GM21576 (cell line): ENCODE data around the gene MAMDC2.

ENCODE experiments used
- ATAC-seq: cut with Tn5 transposase; IDR thresholded peaks from one replicate; pipeline ENCODE4 v1.9.1; 2021; ENCODE audit warnings: mild to moderate bottlenecking, moderate library complexity; ENCODE audit not compliant: unreplicated experiment

Gene MAMDC2, protein sequence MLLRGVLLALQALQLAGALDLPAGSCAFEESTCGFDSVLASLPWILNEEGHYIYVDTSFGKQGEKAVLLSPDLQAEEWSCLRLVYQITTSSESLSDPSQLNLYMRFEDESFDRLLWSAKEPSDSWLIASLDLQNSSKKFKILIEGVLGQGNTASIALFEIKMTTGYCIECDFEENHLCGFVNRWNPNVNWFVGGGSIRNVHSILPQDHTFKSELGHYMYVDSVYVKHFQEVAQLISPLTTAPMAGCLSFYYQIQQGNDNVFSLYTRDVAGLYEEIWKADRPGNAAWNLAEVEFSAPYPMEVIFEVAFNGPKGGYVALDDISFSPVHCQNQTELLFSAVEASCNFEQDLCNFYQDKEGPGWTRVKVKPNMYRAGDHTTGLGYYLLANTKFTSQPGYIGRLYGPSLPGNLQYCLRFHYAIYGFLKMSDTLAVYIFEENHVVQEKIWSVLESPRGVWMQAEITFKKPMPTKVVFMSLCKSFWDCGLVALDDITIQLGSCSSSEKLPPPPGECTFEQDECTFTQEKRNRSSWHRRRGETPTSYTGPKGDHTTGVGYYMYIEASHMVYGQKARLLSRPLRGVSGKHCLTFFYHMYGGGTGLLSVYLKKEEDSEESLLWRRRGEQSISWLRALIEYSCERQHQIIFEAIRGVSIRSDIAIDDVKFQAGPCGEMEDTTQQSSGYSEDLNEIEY

DNA sequence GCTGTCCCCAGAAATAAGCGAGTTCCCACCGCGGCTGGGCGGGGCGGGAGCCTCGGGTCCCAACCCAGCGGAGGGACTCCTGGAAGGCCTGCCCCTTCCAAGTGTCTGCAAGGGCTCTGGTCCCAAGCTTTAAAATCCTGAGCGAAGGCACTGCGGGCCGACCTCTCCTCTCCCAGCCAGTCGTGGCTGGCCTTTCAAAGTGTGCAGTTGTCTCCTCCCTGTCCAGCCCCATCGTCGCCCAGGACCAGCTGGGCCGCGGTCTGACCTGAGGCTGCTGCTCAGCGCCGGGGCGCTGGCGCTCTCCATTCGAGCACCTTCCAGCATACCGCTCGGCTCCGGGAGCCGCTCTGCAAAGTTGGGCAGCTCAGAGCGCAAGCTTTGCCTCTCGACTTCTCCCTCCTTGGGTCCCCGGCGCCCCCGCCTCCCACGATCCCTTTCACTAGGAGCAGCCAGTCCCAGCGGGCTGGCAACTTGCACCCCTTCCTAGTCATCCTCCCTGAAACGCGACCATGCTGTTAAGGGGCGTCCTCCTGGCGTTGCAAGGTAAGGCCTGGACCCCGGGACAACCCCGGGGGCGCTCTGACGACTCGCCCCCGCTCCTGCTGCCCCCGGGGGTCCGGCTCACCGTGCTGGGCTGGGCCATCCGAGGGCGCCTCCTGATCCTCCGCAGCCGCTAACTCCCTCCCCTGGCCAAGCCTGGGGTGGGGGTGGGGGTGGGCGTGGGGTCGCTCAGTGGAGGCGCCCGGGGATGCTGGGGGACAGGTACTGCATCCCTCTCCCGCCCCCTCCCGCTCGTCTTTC is at the start of gene MAMDC2:
Gene MAMDC2, plus strand, starts transcription at position 160 of the 801 bp plus-strand sequence. Its CDS starts 350 bp downstream, at position 510.
- ATAC-seq: no peak

DNA sequence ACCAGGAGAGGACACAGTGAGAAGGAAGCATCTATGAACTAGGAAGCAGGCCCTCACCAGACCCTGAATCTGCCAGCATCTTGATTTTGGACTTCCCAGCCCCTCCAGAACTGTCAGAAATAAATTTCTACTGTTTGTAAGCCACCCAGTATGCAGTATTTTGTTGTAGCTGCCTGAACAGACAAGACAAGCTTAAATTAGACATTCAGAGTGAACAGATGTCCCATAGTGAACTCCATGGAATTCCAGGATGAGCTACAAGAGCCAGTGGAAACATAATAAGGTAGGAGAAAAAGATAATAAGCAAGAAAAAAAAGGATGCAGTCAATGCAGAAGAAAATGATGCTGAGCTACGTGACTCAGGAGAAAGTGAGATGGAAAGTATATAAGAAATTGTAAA is 47.8 kb upstream of the MAMDC2 start:
- ATAC-seq: no peak

DNA sequence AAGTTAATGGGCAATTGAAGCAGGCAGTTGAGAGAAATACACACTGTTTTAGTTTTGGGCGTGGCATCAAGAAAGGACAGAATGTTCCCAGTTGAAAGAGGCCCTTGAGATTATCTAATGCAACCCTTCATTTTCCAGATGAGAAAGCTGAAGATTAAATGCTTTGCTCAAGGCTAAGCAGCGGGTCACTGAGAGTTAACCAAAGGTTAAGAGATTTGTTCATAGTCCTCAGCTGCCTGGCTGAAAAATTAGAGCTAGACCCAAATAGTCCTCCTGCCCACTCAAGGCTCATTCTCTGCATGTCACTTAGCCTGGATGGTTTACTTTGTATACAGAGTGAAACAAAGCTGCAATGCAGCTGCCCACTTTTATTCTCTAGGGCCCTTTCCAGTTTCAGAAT is 46.7 kb upstream of the MAMDC2 start:
- ATAC-seq: no peak

DNA sequence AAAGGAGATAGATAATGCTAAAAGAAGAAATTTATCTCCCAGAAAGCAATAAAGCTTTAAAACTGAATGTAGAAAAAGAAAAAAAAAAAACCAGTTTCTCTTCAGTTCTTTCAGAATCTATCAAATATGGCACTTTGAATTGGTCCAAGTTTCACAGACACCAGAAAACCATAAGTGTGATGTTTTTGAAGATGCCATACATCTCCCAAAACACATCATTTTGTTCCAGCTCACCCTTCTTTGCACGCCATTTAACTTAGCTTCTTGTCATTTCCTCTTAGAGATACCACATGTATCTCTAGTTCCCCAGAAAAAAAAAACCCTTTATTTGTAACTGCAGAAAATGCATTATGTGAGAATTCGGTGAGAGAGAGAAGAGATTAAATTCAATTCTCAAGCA is 46.1 kb upstream of the MAMDC2 start:
- ATAC-seq: no peak

DNA sequence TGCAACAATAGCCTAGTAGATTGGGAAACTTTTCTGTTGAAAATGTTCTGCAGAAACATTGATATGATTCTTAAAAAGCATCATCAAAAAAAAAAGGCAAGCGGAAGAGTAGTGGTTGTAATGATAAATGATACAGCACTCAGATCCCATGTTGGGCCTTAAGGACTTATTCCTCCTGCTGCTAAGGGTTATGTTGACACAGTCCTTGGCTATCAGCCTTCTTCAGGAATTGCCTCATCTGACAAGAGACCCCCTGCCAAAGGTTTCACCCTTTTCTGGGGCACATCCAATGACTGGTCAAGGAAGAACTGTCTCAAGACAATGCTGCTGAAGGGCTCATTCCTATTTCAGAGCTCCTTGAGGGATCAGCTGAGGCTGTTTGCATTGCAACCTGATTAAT is 44.3 kb upstream of the MAMDC2 start:
- no peak for ATAC-seq

DNA sequence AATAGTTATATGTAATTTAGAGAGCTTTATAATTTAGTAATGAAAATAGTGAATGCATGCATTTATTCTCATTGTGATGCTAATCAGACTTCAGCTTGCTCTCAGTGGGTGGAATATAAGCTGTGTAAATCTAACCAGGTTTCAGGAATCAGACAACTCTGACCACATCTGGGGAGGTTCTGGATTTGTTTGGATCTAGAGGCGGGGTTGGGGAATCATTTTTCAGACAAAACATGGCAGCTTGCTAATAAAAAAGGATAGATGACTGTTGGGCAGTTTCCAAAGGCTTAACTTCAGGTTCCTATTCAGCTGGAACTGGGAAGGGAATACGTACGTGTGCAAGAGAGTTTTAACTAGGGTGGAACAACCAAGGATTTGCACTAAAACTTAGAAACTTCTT is 43.2 kb upstream of the MAMDC2 start:
- no peak for ATAC-seq

DNA sequence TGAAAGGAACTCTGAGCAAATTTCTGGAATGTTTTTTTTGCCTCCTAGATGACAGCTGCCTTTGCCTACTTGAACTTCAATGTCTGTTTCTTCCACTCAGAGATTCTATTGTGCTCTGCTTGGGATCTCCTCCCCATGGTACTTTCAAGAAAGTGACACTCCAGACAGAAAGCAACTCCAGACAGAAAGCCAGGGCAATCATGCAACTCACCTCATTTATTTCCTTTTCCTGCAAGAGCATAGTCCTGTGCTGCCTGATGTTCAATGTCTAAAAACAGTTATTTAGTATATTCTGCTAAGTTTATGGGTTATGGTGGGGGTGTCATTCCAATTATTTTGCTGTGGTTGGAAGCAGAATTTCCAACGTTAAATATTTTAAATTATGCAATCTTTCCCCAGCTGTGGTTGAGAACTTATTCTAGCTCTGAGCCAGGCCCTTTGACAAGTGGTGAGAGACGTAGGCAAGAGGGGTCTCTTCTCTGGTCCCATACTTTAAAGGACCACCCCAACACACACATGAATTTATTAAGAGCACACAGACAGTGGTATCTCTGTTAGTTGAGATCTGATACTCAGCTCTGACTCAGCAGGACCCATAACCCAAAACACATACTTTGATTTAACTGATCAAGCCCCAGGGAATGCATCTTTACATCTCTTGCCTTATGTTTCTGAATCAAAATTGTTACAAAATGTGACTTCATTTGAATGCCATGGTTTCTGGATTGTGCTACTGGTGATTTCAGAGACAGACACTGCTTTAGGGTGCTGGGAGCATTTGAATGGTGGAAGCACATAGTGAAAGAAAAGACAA is 39.5 kb upstream of the MAMDC2 start:
- ATAC-seq: no peak

DNA sequence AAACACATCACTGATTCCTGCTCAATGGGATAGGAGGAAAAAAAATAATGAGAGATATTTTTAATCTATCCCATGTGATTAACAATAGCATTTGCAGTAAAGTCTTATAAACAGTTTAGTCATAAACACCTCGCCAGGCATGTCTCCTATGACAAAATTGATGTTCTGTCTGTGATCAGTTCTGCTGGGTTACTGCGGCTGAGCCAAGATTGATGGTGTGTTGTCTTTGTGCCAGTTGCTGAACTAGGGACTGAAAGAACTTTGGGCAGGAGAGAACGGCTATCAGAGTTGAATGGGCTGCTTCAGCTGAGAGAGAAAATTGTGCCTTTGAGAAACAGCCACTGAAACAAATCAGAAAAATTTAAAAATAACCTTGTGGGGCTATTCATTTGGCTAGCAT is 37.3 kb upstream of the MAMDC2 start:
- no peak for ATAC-seq

DNA sequence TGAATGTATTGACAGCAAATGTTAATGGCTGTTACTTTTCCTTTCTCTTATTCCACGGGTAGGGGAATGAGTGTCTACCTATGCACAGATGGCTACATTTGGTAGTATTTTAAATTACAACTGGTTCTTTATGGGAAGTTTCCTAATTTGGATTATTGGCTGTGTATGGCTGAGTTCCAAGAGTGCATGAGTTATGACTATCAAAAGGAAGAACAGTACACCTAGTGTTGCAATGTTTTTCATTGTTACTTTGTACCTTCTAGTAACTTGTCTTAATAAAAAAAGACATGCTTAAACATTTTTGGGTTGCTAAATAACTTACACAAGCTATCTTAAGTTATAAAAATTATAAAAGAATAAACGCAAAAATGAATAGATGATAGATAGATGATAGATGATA is 35.8 kb upstream of the MAMDC2 start:
- ATAC-seq: no peak

DNA sequence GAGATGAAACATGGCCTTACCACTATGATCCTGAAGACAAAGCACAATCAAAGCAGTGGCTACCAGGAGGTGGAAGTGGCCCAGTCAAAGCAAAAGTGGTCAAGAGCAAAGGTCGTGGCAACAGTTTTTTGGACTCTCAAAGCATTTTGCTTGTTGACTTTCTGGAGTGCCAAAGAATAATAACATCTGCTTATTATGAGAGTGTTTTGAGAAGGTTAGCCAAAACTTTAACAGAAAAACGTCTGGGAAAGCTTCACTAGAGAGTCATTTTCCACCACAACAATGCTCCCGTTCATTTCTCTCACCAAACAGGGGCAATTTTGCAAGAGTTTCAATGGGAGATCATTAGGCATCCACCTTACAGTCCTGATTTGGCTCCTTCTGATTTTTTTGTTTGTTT is 33.6 kb upstream of the MAMDC2 start:
- ATAC-seq: no peak

DNA sequence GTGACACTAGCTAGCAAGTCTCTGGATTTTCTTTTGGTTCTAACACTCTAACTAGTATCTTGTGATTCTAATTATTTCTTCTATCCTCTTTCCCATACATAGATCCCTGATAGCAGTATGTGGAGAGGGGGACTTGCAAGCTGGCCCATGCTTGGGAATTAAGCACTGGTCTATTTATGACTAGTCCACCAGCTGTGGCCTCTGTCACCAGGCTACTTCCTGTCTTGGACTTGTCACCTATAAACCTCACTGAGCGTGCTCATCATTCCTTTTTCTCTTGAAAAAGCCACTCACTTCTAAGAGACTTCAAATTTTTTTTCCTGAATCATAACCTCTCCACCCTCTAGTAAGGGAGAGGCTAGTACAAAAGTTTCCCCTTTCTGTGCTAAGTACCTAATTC is 32.3 kb upstream of the MAMDC2 start:
- no peak for ATAC-seq

DNA sequence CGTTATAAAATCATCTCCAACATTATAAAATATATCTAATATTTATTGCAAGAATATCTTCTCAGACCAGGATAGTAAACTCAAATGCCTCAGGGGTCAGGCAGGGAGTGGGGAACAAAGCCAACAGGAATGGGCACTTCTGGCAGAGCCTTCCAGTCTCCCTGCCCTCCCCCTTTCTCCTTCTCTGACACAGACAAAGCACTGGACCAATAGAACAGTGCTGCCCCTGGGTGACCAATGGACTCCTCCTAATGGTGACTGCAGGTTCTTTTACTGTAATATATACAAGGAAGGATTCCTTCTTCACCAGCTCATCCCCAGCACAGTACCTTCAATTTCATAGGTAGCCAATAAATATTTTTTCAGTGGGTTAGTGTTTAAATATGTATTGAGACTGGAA is 31.1 kb upstream of the MAMDC2 start:
- no peak for ATAC-seq

DNA sequence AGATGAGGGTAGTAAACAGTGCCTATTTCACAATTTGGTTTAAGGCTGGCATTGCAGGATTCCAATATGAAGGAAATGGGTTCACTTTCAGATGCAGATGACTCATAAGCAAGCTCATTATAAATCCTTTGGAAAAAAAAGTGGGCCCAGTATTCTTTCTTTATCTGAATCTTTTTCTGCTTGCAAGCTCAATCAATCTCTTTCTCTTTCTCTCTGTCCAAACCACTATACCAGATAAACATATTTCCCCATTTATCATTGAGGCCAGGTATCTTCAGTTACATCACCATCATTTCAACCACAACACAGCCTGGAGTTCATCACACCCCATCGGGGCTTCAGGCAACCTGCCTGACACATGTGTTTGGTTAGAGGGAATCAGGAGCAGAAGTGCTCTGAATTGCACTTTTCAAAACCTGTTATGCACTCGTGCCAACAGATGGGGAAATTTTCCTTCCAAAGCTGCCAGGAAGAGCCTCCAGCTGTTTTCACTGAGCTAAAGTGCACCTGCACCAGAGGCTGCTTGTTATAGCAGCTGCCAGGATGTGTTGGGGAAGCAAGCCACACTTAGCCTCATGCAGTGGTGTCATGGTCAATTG is 30.0 kb upstream of the MAMDC2 start:
- no peak for ATAC-seq

DNA sequence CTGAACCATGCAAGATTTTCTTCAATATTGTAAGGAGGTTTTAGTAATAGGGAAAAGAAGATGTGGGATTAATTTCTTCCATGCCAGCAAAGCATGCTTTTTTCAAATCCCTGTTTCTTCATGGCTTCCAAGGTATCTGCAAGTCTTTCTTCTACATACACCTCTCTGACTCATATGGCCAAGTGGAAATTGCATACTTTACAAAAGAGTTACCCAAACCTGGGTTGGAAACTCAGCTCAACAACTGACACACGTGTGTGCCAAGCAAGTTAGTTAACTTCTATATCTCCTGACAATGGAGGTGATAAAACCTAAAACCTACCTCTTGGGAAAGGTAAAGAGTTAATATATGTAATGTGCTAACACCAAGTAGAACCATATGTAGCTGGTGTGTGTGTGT is 28.5 kb upstream of the MAMDC2 start:
- no peak for ATAC-seq

DNA sequence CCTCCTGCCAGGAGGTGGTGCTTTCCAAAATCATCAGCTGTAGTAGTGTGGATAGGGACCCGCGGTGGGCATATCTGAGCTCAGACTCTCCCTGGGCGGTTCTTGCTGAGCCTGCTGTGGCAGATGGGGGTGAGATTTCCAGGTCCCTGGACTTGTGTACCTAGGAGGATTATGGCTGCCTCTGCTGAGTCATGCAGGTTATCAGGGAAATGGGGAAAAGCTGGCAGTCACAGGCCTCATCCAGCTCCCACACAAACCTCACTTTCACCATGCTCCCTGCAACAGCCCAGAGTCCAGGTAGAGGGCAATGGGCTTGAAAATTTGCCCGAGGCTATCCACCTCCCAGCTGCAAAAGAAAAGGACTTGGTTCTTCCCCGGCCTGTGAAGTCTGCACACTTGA is 23.4 kb upstream of the MAMDC2 start:
- ATAC-seq: no peak

DNA sequence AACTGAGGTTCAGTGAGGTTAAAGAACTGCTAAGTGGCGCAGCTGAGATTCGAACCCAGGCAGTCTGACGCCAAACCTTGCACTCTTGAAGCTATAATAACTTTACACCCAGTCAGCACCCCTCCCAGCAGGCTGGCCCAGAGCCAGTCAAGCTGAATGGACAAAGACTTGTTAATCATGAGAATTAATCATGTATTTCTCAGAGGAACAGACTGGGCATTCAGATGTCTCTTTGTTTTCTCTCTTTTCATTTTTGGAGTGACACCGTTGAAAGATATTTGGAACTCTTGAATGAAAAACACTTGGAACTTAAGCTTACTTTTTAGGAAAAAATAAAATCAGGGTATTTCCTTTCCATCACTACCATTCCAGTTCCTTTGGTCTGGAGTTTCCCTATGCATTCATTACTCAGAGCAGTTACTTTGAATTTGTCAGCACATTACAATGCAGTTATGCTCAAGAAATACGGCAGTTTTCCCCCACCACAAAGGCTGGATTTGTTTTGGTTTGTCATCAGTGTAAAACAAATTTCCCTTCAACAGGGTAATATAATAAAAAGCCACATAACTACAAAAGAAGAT is 22.6 kb upstream of the MAMDC2 start:
- ATAC-seq: no peak

DNA sequence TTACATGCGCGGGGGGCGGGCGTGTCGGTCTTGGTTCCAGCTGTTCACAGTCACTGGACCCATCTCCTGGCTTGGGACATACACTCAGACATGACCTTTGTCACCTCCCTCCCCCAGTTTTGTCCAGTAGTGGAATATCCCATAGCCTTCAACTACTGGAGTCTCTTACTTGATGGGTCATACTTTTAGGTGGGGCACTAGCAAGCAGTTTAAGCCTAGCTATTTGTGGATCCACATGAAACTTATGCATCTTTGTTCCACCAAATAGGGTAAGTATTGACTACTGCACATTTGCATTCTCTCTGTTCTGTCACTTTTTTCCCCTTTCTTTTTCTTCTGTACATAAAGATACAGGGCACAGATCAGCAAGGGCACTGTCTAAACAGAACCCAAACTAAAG is 15.4 kb upstream of the MAMDC2 start:
- no peak for ATAC-seq

DNA sequence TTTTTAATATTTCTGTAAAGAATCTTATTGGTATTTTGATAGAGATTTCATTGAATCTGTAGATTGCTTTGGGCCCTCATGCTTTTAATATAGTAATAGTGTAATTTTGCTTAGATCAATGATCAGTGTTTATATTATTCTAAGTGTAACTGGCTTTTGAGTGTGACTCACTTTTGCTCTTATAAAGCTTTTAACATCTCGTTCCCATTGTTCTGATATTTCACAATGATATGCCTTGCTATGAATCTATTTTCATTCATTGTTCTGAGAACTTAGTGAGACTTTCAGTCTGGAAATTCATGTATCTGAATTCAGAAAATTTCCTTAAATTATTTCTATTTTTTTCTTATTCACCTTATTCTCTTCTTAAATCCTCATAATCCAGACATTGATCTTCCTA is 13.5 kb upstream of the MAMDC2 start:
- no peak for ATAC-seq

DNA sequence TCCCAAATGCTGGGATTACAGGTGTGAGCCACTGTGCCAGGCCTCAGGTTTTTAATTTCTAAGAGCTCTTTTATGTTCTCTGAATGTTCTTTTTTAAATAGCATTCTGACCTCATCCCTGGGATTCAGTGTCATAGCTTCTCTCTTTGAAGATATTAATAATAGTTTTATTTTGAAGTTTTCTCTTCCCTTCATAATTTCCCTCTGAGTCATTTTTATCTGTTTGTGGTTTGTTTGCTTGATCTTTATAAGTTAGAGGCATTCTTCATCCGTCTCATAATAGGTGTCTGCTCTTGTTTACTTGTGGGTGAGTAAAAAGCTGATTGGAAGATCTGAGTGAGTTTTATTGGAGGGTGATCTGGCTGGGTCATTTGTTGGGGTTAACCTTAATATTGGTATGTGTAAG is 12.5 kb upstream of the MAMDC2 start:
- no peak for ATAC-seq

DNA sequence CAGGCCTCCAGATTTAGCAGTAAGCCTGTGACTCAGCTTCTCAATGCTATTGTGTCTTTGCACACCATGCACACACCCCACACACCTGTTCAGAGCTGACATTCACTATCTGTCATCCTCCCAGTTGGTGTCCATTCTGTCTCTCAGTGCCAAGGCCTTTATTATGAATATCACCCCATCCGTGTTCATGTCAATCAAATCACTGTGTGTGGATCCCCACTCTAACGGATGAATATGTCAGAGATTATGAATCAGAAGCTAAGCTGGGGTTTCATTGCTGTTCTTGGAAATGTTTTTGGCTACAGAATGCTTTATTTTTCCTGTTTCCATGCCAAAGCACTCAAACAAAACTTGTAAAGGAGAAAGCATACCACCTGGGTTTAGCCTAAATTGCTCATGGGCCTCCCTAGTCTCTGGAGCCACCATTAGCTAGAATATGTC is 9.4 kb upstream of the MAMDC2 start:
- no peak for ATAC-seq
